HG03565 (cell line): Measurements from ENCODE around the gene DNPH1.

ENCODE experiments used
- ATAC-seq: cut with Tn5 transposase; IDR thresholded peaks from one replicate; pipeline ENCODE4 v1.9.1; 2021; ENCODE audit warnings: mild to moderate bottlenecking, moderate library complexity; ENCODE audit not compliant: unreplicated experiment

The DNPH1 gene

GRCh38 chr6:43264599-43265145 lies 35.4 kb upstream of the DNPH1 start:
- no peak for ATAC-seq

- no peak for ATAC-seq
These were observed 34.3 kb upstream of the DNPH1 start for GRCh38 chr6:43263314-43264178.

GRCh38 chr6:43262780-43263313 lies 33.6 kb upstream of the DNPH1 start:
- ATAC-seq, result no peak

GRCh38 chr6:43262000-43262779 lies 32.9 kb upstream of the DNPH1 start:
- ATAC-seq, result no peak

GRCh38 chr6:43261198-43261597 lies 31.9 kb upstream of the DNPH1 start:
- ATAC-seq, result no peak

GRCh38 chr6:43260791-43261190 lies 31.5 kb upstream of the DNPH1 start:
- ATAC-seq, result no peak

- no peak for ATAC-seq
These were observed 29.8 kb upstream of the DNPH1 start for GRCh38 chr6:43258807-43259686.

GRCh38 chr6:43258180-43258579 lies 28.9 kb upstream of the DNPH1 start:
- no peak for ATAC-seq

GRCh38 chr6:43257367-43258145 lies 28.3 kb upstream of the DNPH1 start:
- ATAC-seq, result no peak

GRCh38 chr6:43256670-43257366 lies 27.5 kb upstream of the DNPH1 start:
- no peak for ATAC-seq

- no peak for ATAC-seq
These were observed 26.2 kb upstream of the DNPH1 start for GRCh38 chr6:43255408-43256054.

- no peak for ATAC-seq
These were observed 25.6 kb upstream of the DNPH1 start for GRCh38 chr6:43254846-43255245.

- ATAC-seq, result no peak
These were observed 25.0 kb upstream of the DNPH1 start for GRCh38 chr6:43254138-43254817.

- no peak for ATAC-seq
These were observed 24.1 kb upstream of the DNPH1 start for GRCh38 chr6:43253401-43253800.

- no peak for ATAC-seq
These were observed 21.7 kb upstream of the DNPH1 start for GRCh38 chr6:43250992-43251373.

GRCh38 chr6:43248791-43249190 lies 19.5 kb upstream of the DNPH1 start:
- no peak for ATAC-seq

- ATAC-seq, result no peak
These were observed 18.8 kb upstream of the DNPH1 start for GRCh38 chr6:43248101-43248500.
